ENCODE measurements around the gene QRSL1. TPM values are rescaled to one million over a fixed set of nuclear protein-coding genes. Genes with fewer than 3 reads are reported as not detected.
"Not testable (repeated sequence)": the region's sequence is repeated elsewhere in the genome, so short reads cannot be mapped to it uniquely, and the experiment has no call there.

QRSL1 gene
- total RNA-seq, 1 donor from 2014 or later = 19.8 TPM

DNA sequence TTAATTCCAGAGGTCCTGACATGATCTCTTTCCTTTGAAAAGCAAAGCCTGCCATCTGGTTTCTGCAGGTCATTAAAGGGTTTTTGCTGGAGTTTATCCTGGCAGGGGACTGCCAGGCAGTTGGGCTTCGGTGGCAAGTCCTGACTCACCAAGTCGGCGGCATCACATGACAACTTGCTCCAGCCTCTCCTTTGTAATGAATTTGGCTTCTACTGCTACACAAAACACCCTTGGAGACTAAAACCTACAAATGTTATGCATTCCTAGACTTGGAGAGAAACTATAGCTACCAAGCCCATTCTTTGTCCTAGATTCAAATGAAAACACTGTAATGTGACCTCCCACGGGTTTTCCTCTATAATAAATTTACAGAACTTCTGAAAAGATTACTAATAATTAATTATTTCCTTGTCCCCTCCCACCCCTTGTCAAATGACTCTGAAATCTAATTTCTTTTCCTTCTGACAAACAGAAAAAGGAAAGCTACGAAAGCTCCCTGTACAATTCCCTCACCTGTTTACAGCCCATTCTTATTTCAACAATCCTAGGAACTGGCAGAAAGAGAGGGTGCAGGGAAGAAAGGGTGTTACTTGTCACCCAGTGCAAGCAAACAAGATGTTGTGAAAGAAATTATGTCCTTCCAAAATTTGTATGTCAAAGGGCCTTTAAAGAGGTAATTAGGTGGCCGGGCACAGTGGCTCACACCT is 62.9 kb downstream of the QRSL1 start:
- Mint-ChIP-seq H3K27ac (peak overlapping the region; percentile 91), H3K36me3 (no peaks in the 10 kb centered on the region), H3K4me1 (ENCODE audit: unreplicated experiment) (peaks cover 26% of the 10 kb centered on the region), H3K27me3 (no peaks in the 10 kb centered on the region), H3K9me3 (no peaks in the 10 kb centered on the region), H3K4me3 (peak overlapping the region; percentile 61)
- DNase-seq (ENCODE audit: extremely low spot score, unreplicated experiment) = no peak
- TF ChIP-seq, protein P1, sequence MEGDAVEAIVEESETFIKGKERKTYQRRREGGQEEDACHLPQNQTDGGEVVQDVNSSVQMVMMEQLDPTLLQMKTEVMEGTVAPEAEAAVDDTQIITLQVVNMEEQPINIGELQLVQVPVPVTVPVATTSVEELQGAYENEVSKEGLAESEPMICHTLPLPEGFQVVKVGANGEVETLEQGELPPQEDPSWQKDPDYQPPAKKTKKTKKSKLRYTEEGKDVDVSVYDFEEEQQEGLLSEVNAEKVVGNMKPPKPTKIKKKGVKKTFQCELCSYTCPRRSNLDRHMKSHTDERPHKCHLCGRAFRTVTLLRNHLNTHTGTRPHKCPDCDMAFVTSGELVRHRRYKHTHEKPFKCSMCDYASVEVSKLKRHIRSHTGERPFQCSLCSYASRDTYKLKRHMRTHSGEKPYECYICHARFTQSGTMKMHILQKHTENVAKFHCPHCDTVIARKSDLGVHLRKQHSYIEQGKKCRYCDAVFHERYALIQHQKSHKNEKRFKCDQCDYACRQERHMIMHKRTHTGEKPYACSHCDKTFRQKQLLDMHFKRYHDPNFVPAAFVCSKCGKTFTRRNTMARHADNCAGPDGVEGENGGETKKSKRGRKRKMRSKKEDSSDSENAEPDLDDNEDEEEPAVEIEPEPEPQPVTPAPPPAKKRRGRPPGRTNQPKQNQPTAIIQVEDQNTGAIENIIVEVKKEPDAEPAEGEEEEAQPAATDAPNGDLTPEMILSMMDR (conservative IDR thresholded peaks at IDR 0.05) = no peak

DNA sequence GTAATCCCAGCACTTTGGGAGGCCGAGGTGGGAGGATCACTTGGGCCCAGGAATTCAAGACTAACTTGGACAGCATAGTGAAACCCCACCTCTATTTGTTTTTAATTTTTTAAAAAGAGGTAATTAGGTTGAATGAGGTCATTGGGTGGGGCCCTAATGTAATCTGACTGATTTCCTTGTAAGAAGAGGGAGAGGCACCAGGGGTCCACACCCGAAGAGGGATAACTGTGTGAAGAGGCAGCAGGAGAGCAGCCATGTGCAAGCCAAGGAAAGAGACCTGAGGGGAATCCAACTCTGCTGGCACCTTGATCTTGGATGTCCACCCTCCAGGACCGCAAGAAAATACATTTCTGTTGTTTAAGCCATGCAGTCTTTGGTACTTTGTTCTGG is 63.4 kb downstream of the QRSL1 start:
- Mint-ChIP-seq H3K27ac (peak overlapping the region; percentile 91), H3K4me1 (ENCODE audit: unreplicated experiment) (peaks cover 26% of the 10 kb centered on the region), H3K4me3 (no peak overlapping the region), H3K9me3 (no peaks in the 10 kb centered on the region), H3K36me3 (no peaks in the 10 kb centered on the region), H3K27me3 (no peaks in the 10 kb centered on the region)
- DNase-seq (ENCODE audit: extremely low spot score, unreplicated experiment) = no peak
- TF ChIP-seq, protein P1 (conservative IDR thresholded peaks at IDR 0.05) = no peak

DNA sequence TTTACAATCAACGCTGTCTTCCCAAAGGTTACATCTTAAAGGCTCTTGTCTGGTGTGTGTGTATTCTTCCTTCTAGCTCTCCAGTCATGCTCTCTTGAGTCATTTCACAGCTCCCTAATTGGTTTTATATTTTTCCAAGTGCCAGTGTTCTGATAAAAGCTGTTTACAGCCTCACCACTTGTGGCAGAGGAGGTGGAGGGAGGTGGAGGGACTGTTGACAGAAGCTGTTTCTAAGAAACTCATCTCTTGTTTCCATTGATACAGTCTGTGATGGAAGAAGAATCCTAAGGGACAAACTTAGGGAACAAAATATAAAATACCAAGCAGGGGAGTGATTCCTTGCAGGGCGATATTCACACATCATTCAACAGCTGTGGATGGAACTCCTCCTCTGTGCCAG is 64.0 kb downstream of the QRSL1 start:
- peak overlapping the region; percentile 91 for H3K27ac Mint-ChIP-seq
- TF ChIP-seq, protein P1 (conservative IDR thresholded peaks at IDR 0.05) = no peak
- no peaks in the 10 kb centered on the region for H3K9me3 Mint-ChIP-seq
- no peak for DNase-seq (ENCODE audit: extremely low spot score, unreplicated experiment)
- H3K4me3 Mint-ChIP-seq = no peak overlapping the region
- H3K27me3 Mint-ChIP-seq = no peaks in the 10 kb centered on the region
- H3K36me3 Mint-ChIP-seq = no peaks in the 10 kb centered on the region
- H3K4me1 Mint-ChIP-seq (ENCODE audit: unreplicated experiment) = peaks cover 23% of the 10 kb centered on the region

DNA sequence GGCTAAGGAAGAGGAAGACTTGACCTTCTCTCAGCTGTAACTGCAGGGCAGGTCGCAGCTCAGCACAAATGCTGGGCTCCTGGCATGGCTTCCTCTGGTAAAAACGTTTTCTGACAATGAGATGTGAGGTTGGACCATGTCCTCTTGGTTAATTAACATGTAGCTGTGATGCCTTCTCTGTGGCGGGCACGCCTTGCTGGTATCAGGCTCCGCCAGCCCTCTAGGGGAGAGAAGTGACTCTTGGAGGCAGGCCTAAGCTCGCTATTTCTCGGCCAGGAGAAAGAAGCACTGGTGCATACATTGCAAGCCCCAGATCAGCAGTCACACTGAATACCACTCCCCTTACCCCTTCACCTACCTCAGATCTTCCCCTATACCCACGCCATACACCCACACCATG is 65.0 kb downstream of the QRSL1 start:
- Mint-ChIP-seq H3K27me3 (no peaks in the 10 kb centered on the region), H3K36me3 (no peaks in the 10 kb centered on the region), H3K9me3 (no peaks in the 10 kb centered on the region), H3K4me3 (no peak overlapping the region), H3K4me1 (ENCODE audit: unreplicated experiment) (peaks cover 21% of the 10 kb centered on the region), H3K27ac (peak overlapping the region; percentile 33)
- TF ChIP-seq, protein P1 (conservative IDR thresholded peaks at IDR 0.05) = no peak
- no peak for DNase-seq (ENCODE audit: extremely low spot score, unreplicated experiment)

DNA sequence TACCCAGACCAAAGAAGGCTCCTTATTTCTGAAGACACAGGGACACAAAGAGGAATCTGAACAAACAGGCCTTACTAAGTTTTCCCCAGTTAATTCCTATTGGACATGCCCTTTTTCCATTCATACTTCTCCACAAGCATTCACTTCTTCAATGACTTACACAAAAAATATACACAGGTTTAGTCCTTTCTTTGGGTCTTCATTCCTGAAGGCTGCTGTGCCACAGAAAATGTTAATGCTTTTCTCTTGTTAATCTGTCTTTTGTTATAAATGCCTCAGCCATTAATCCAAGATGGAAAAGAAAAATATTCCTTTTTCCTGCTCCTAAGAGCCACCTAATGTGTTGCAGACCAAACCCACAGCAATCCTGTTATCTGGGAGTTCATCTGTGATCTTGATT is 71.2 kb downstream of the QRSL1 start:
- TF ChIP-seq, protein P1 (conservative IDR thresholded peaks at IDR 0.05) = no peak
- H3K27me3 Mint-ChIP-seq = no peaks in the 10 kb centered on the region
- H3K36me3 Mint-ChIP-seq = no peaks in the 10 kb centered on the region
- H3K4me1 Mint-ChIP-seq (ENCODE audit: unreplicated experiment) = peaks cover 12% of the 10 kb centered on the region
- H3K9me3 Mint-ChIP-seq = peaks cover 5% of the 10 kb centered on the region
- H3K27ac Mint-ChIP-seq = no peak overlapping the region
- no peak overlapping the region for H3K4me3 Mint-ChIP-seq
- DNase-seq (ENCODE audit: extremely low spot score, unreplicated experiment) = no peak

DNA sequence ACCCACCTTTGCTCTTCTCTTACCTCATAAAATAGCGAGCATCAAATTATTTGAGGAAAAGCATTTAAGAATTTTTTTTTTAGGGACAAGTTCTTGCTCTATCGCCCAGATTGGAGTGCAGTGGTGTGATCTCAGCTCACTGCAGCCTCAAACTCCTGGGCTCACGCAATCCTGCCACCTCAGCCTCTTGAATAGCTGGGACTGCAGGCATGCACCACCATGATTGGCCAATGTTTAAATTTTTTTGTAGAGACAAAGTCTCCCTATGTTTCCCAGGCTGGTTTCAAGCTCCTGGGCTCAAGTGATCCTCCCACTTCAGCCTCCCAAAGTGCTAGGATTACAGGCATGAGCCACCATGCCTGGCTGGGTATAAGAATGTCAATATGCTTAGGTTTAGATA is 71.8 kb downstream of the QRSL1 start:
- H3K27me3 Mint-ChIP-seq; H3K36me3 Mint-ChIP-seq; DNase-seq (ENCODE audit: extremely low spot score, unreplicated experiment); H3K4me3 Mint-ChIP-seq; H3K9me3 Mint-ChIP-seq; H3K27ac Mint-ChIP-seq: not testable (repeated sequence)
- H3K4me1 Mint-ChIP-seq (ENCODE audit: unreplicated experiment) = peaks cover 12% of the 10 kb centered on the region
